A549 (cell line): ENCODE results near the gene DHX8.

ENCODE experiments used
- CEBPB ChIP-seq, 2 experiments: fragments of >200 bp in 1 of 2; sonication (Bioruptor Twin) in 1 of 2; formaldehyde crosslinking in 1 of 2; IDR thresholded peaks; 2 replicates each; pipeline ENCODE4 v1.6.1; 2012 to 2016
- EP300 ChIP-seq, 2 experiments: fragments of >200 bp; sonication (Bioruptor Twin); formaldehyde crosslinking; IDR thresholded peaks; 2 replicates in 1 of 2; 3 replicates in 1 of 2; pipeline ENCODE4 v1.6.1; 2016 to 2017
- POLR2A ChIP-seq: IDR thresholded peaks from 2 replicates; pipeline ENCODE4 v1.6.1; 2012; ENCODE audit warnings: mild to moderate bottlenecking, low read length
- RAD21 ChIP-seq, 2 experiments: fragments of >200 bp in 1 of 2; sonication (Bioruptor Twin) in 1 of 2; formaldehyde crosslinking in 1 of 2; IDR thresholded peaks in 1 of 2; conservative IDR thresholded peaks in 1 of 2; 2 replicates in 1 of 2; 3 replicates in 1 of 2; pipeline ENCODE4 v1.6.1; 2012 to 2018; ENCODE audit warnings: inconsistent platforms in 1 of 2

GRCh38 chr17:43515656-43516055, 31.9 kb downstream of the DHX8 start:
- no peak for TF ChIP-seq RAD21 (conservative IDR thresholded peaks at IDR 0.05 in 1 of 2, IDR thresholded peaks at IDR 0.05 in 1 of 2)
- no peak for TF ChIP-seq CEBPB (IDR thresholded peaks at IDR 0.05)
- no peak for TF ChIP-seq POLR2A
- no peak for TF ChIP-seq EP300 (IDR thresholded peaks at IDR 0.05)
